ENCODE results near the gene SNAPC3.
"Not testable (repeated sequence)": the region's sequence is repeated elsewhere in the genome, so short reads cannot be mapped to it uniquely, and the experiment has no call there.

Gene SNAPC3

DNA sequence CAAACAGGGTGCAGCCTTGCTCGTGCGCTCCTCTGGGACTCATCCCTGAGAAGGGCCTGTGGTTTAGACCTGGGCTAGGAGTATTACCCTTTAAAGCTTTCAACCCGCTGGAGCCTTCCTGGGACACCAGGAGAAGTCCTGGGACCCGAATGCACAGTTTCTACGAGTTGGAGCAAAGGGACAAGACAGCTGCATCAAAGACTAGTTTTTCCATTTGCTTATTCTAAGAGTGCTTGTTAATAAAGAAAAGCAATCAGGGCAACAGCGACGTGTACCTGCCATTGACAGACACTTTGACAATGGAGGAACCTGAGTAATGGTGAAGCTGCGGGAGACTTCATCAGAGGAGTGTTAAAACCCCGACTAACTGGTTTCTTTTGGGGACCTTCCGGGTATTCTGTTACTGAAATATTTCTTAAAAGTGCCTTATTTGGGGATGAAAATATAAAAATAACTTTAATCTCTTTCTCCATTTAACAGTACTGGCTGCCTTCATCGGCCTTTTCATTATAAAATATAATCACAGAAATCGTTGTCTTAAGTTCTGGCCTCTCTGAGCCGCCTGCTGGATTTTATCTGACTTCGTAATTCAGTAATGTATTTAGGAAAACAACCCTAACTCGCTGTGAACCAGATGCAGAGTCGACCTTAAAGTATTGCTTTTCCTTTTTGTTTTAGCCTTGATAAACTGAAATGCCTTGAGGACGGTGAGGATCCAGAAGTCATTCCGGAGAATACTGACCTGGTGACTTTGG, 732 bp downstream of the SNAPC3 start:
- peak in 2 of 3 experiments; percentile 50 to 70 for DNase-seq

- DNase-seq = no peak
These were observed 3.3 kb downstream of the SNAPC3 start for GRCh38 chr9:15426019-15426418.

DNA sequence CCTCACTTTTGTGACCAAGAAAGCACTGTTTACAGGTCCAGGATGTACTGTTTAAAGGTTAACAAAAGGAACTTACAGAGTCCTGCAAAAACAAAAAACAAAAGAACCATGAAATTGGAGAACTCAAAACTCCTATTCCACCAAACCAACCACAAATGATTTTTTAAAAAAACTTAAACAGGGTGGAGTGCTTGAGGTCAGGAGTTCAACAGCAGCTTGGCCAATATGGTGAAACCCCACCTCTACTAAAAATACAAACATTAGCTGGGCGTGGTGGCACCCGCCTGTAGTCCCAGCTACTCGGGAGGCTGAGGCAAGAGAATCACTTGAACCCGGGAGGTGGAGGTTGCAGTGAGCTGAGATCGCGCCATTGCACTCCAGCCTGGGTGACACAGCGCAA, 5.0 kb downstream of the SNAPC3 start:
- DNase-seq = not testable (repeated sequence)

DNA sequence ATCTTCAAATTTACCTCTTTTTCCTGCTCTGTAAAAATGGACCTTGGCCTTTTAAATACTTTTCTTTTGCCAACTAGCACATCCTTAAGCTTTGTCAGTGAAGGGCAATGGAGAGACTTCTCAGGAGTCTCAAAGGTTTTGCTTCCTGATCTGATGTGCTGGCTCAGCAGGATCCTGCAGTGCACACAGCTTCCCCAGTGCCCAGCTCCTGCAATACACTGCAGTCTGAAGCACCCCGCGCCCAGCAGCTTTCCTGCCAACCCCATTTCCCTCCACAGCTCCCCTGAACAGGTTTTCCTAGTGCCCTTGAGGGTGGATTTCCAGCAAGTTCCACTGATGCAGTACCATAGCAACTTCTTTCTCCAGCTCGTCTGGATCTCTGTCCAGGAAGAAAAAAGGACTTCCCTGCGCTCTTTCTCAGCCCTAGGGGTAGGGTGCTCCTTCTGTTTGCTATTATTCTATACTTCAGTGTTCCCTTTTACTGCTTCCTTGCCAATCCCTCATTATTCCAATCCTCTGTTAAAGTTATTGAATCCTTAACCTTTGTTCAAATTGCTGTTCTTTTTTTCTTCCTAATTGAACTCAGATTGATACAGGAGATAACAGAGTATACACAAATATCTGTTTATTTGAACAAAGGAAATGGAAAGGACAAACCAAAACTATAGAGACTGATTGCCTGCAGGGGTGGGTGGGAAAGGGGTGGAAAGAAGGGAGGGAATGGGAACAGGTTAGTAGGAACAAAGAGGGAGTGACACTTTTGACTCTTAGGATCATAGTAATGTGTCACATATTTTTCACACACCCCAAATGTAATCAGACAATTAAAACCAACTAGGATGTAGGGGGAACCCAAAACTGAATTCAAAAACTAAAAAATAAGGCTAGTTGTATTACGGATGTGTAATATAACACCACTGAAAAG, 8.5 kb downstream of the SNAPC3 start:
- DNase-seq = peak in 1 of 3 experiments; percentile 7

- no peak for DNase-seq
These were observed 10.5 kb downstream of the SNAPC3 start for GRCh38 chr9:15433191-15433590.

- DNase-seq = no peak
These were observed 11.0 kb downstream of the SNAPC3 start for GRCh38 chr9:15433661-15434060.

DNA sequence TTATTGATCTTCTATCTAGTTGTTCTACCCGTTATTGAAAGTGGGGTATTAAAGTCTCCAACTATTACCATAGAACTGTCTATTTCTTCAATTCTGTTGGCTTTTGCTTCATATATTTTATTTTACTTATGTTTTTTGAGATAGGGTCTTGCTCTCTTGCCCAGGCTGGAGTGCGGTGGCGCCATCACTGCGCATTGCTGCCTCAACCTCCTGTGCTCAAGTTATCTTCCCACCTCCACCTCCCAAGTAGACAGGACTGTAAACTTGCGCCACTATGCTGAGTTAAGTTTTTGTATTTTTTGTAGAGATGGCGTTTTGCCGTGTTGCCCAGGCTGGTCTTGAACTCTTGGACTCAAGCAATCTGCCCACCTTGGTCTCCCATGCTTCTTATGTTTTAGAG, 16.2 kb downstream of the SNAPC3 start:
- DNase-seq = no peak

GRCh38 chr9:15441841-15442240, 19.2 kb downstream of the SNAPC3 start:
- DNase-seq = not testable (repeated sequence)

- DNase-seq = not testable (repeated sequence)
These were observed 19.6 kb downstream of the SNAPC3 start for GRCh38 chr9:15442264-15442663.

GRCh38 chr9:15444141-15444540, 21.5 kb downstream of the SNAPC3 start:
- DNase-seq = no peak

GRCh38 chr9:15453956-15454355, 31.3 kb downstream of the SNAPC3 start:
- peak in 1 of 3 experiments; percentile 5 for DNase-seq

DNA sequence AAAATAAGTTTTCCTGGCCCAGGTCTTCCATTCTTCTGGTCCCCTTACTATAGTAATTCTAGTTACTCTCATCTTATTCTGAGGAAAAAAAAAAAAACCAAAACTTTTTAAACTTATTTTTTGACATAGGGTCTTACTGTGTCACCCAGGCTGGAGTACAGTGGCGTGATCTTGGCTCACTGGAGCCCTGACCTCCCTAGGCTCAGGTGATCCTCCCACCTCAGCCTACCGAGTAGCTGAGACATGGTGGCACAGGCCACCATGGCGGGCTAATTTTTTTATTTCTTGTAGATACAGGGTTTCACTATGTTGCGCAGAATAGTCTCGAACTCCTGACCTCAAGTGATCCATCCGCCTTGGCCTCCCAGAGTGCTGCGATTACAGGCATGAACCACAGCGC, 38.4 kb downstream of the SNAPC3 start:
- DNase-seq = no peak

DNA sequence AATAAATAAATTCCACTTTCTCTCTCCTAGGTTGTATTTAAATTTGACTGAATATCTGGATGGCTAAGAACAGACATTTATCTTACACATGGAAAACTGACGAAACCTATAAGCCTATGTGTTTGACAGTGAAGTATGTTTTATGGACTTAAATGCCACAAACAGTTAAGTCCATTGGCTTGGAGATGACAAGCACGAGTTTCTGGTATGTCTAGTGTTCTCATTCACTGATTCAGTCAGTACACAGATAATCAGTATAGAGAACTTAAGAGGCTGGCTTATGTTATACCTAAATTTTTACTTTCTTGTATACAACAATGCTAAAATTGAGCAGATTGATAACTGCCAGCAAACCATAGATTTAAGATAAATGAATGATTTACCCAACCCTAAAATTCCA, 38.9 kb downstream of the SNAPC3 start:
- no peak for DNase-seq

GRCh38 chr9:15468145-15468544, 45.5 kb downstream of the SNAPC3 start:
- DNase-seq = peak in 2 of 3 experiments; percentile 5 to 63

DNA sequence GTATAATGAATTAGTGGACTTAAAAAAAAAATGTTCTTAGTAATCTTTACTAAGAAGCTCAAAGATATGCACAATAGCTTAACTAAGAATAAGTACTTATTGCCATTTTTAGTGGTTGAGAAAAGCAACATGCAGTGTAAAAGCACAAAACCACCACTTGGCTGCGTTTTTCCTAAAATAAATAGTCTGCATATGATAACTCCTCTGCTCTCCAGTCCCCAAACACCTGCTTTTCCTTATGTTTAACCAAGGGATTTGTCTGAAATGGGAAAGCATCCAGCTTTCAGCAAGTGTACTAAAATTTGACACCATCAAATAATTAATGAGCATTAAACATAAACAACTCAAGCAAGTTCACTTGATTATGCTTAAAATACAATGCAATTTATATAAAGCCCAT, 46.7 kb downstream of the SNAPC3 start:
- DNase-seq = peak in 2 of 3 experiments; percentile 19 to 78

DNA sequence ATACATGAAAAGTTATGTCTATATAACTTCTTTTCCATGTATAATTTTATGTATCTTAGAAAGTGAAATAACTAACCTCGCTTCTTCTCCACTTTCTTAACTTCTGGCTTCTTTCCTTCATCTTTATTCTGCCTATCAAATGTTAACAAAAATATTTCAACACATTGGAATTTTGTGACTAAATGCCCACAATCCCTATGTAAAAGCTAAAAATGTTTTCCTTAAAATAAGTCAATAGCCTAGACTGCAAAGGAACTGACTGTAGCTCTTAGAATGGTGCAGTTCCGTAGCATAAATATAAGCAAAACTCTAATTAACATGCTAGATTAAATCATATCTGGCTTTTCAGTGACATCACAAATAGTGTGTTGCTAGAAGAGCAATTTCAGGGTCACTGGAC, 47.2 kb downstream of the SNAPC3 start:
- DNase-seq = peak in 1 of 3 experiments; percentile 45

GRCh38 chr9:15475923-15476536, 53.4 kb downstream of the SNAPC3 start:
- DNase-seq = no peak

GRCh38 chr9:15480028-15480427, 57.4 kb downstream of the SNAPC3 start:
- DNase-seq = peak in 1 of 3 experiments; percentile 3

DNA sequence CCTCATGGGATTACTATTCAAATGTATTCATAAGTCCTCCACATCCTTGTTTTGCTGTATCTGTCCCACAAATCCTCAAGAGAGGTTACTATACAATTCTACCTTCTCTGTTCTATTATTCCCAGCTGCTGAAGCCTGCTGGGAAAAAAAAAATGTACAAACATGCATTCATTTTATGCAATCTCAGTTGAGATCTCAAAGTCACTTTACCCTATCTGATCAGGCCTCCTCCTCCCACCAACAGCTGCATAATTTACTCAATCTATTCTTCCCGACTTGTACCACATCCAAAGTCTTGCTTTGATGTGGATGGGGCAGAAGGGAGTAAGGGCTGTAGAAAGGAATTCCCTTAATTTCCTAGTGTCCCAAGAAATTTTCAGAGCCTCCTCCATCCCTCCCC, 59.5 kb downstream of the SNAPC3 start:
- DNase-seq = no peak

- no peak for DNase-seq
These were observed 62.1 kb downstream of the SNAPC3 start for GRCh38 chr9:15484802-15485201.

DNA sequence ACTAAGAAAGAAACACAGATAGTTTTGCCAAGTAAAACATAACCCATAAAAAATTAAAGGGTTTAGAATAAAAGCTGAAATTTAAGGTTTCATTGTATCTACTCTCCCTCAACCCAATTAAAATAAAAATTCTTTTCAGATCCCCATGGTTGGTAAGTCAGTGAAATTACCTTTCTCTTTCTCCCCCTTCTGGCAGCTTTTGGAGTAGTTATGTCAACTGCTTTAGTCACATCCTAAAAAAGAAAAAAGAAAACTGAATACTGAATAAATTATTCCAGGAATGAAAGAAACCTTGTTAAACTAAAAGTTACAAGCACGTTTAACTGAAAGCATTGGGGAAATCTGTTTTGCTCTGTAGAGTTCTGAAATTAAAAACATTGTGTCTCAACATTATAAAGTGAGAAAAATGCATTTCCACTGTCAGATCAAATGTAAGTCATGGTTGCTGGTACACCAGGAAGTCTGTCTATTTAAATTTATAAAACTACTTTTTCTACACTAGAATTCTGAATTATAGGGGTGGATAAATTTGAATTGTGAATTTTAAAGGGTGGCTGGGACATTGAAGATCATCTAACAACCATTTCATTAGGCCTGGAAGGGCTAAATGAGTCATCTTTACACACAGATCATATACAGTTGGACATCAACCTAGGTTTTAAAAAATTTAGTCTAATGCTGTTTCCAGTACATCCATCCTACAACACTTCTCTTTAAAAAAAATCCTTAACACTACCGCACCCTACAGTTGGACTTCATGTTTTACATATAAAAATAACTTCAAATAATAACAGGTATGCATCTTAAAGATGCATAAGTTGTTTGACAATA, 63.4 kb downstream of the SNAPC3 start:
- peak in 1 of 3 experiments; percentile 18 for DNase-seq

GRCh38 chr9:15491950-15492349, 69.3 kb downstream of the SNAPC3 start:
- DNase-seq = no peak
